Panc1 (cell line): Measurements from ENCODE around the gene ROBO1.

Source experiments
- CTCF ChIP-seq: fragments of 450-650 bp; IDR thresholded peaks from 2 replicates; pipeline ENCODE4 v1.5.1; 2017; ENCODE audit warnings: mild to moderate bottlenecking
- POLR2AphosphoS5 ChIP-seq: IDR thresholded peaks from 2 replicates; pipeline ENCODE4 v1.6.1; 2012; ENCODE audit warnings: mild to moderate bottlenecking, low read depth, low read length, moderate library complexity
- SIN3A ChIP-seq: IDR thresholded peaks from 2 replicates; pipeline ENCODE4 v1.6.1; 2012; ENCODE audit warnings: low read depth, mild to moderate bottlenecking, low read length, moderate library complexity, borderline replicate concordance; ENCODE audit not compliant: insufficient read depth

- TF ChIP-seq CTCF (no peak), SIN3A (no peak), POLR2AphosphoS5 (no peak)
Observed at GRCh38 chr3:79344876-79345871, 422.6 kb downstream of the ROBO1 start.
